HG02981 (cell line): ENCODE data around the gene OAF.
A peak's percentile ranks its signal among the peaks of the same experiment; 100 is the strongest.
"Not testable (repeated sequence)": the region's sequence is repeated elsewhere in the genome, so short reads cannot be mapped to it uniquely, and the experiment has no call there.

Source experiments
- ATAC-seq: cut with Tn5 transposase; IDR thresholded peaks from one replicate; pipeline ENCODE4 v1.9.1; 2021; ENCODE audit warnings: mild to moderate bottlenecking, moderate library complexity; ENCODE audit not compliant: unreplicated experiment

The OAF gene

GRCh38 chr11:120238968-120239620 lies 28.3 kb downstream of the OAF start:
- ATAC-seq: no peak

- no peak for ATAC-seq
These were observed 29.1 kb downstream of the OAF start, which contains the start of gene POU2F3 for GRCh38 chr11:120239713-120240640. Gene POU2F3, plus strand, starts transcription at chr11:120240140. Its CDS starts 204 bp downstream, at chr11:120240344.

DNA sequence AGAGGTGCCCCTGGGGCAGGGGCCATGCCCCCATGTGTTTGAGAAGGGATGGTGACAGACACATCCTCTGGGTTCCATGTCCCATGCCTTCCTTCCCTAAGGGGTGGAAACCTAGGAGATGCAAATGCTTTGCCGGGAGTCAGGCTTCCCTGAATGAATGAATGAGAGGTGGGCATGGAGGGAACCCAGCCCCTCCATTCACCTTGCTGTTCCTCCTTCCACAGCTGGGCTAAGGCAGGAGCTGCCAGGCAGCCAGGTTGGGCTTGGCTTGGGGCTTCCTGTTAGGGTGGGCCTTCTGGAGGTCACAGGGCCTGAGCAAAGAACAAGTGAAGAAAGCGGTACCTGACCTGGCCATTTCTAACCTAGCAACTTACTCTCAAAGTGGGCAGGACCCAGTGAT lies 30.0 kb downstream of the OAF start:
- ATAC-seq: no peak

DNA sequence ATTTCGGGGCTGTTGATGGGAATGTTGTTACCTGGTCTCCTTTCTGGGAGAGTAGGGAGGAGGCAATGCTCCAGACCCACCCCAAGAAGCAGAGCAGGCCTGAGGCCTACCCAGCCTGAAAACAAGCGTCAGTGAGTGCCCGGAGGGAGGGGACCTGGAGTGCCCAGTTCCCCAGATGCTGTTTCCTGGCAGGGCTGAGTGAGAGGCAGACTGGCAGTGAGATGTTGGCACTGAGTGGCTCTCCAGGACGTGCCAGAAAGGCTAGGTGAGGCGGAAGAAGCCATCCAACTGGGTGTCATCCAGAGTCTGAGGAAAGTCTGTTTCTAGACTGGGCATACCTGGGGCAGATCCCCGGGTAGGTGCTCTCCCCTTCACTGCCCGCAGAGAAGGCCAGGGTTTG lies 30.4 kb downstream of the OAF start:
- no peak for ATAC-seq

- ATAC-seq: no peak
These were observed 32.4 kb downstream of the OAF start for GRCh38 chr11:120243221-120243620.

DNA sequence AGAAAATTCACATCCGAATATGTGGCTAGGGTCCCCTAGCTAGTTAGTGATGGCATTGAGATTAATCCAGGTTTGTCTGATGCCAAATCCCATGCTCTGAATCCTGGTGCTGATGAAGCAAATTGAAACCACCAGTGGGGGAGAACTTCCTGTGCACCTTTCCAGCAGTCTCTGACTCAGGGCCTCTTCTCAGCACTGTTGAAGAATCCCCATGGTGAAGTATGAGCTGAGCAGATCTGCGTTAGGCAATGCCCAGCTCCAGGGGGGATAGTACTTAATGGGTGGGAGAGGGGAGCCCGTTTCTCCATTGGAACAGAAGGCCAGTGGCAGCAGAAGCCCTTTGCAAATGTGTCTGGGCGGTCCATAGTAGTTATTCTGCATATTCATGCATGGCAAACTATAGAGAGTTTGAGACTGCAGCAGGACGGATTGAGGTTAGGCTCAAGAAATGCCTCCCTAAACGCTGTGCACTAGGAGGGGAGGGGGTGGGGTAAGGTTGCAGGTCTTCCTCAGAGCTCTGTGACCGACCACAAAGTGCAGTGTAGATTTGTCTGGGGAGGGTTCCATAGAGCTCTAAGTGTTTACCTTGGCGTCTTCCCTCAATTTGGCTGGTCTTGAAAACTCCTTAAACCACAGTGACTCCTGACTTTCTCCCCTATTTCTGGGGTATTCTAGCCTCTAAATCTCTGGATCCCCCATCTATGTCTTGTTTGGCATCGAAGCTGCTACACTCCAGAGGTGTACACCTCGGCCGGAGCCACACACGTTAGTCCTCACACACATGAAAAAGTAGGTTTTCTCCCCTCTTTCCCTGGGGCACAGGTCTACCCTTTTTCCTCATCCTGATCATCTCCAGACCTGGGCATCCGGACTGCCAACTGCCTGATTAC lies 33.9 kb downstream of the OAF start:
- no peak for ATAC-seq

- no peak for ATAC-seq
These were observed 34.6 kb downstream of the OAF start for GRCh38 chr11:120245434-120245833.

DNA sequence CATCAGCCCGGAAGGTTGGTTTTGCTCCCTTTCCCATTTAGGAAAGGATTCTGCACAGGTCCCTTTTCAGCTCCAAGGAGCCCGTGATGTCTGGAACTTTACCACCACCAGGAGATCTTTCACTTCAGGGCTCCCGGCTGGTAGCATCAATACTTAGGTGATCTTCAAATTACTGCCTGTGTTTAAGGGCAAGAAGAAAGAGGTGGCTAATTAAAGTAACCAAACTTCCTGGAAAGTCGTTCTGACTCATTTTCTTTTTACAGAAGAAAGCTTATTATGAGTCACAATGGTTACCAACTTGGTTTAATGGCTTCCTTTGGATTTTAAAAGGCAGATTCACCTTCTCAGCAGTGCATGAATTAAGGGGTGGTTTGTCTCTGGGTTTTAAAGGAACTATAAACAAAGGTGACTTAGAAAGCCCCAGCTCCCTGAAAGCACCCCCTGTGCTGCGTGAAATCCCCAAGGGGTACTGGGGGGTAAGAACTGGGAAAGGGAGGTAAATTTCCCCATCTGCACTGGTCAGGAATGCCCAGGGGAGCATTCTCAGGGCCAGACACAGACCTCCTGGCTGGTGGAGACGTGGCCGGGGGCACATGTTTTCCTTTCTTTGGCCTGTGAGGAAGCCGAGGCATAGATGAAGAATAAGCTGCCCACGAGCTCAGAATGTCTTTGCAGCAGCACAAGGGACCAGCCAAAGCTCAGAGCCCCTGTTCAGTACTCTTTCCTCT lies 37.9 kb downstream of the OAF start:
- ATAC-seq: peak; percentile 57

- ATAC-seq: no peak
These were observed 38.7 kb downstream of the OAF start for GRCh38 chr11:120249279-120250262.

- ATAC-seq: not testable (repeated sequence)
These were observed 42.5 kb downstream of the OAF start for GRCh38 chr11:120253377-120253776.

DNA sequence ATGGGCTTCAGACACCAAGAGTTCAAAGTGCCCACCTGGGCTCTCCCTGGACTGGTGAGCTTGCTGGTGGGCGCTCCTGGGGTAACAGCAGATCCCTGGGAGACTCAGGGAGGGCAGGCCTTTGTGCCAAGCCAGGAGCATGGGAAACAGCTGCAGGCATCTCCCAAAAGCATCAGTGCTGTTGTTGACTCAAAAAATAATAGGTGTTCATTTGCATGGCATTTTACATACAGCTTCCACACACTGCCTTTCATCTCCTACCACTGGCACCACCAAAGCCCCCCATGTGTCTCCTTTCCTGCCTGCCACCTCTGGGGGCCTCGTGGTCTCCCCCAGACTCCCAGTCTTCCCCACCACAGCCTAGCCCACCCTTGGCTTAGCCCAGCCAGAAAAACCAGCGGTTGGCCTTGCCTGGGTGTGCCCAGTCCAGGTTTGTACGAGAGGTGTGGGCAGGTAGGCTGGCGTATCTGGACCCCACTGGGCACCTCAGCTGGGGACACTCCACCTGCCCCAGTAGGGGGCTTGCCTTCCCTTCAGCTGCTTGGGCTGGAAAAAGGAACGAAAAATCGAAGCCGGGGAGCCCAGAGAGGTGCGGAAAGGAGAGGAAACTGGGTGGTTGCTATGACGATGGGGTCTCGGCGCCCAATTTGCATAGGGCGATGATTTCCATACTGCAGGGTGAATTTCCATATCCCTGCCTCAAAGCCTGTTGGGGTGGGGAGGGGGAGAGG lies 44.1 kb downstream of the OAF start:
- ATAC-seq: no peak

GRCh38 chr11:120255519-120255866 lies 44.7 kb downstream of the OAF start:
- no peak for ATAC-seq

GRCh38 chr11:120256178-120256577 lies 45.3 kb downstream of the OAF start:
- no peak for ATAC-seq

DNA sequence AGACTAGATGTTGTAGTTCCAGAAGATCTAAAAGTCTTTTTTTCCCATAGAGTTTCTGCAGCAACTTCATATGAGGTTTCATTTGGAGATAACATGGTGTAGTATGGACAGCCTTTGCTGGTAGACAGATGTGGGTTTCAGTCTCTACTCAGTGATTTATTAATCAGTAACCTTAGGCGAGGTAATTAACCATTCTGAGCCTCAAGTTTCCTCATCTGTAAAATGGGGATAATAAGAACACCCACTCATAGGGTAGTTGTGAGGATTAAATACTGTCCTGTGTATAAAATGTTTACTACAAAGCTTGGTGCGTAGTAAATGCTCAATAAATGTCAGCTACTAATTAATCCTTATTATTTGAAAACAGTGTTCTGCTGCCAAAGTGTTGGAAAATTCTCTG lies 45.9 kb downstream of the OAF start:
- no peak for ATAC-seq

DNA sequence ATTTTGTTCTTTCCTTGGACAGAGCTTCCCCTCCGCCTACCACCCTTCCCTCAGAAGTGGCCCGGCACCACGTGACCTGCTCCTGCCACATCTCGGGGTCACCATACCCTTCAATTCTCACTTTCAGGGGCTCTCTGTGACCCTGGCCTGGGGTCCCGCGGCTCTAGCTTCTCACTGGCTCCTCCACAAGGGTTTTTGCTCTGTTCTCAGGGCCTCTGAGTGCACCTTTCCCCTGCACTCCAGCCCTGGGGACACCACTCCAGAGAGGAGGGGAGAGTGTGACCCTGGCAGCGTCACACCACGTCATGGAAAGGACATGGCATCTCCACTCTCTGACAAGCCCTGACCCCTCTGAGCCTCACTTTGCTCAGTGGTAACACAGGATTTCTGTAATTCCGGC lies 46.5 kb downstream of the OAF start:
- no peak for ATAC-seq

- no peak for ATAC-seq
These were observed 47.8 kb downstream of the OAF start for GRCh38 chr11:120258661-120259060.

DNA sequence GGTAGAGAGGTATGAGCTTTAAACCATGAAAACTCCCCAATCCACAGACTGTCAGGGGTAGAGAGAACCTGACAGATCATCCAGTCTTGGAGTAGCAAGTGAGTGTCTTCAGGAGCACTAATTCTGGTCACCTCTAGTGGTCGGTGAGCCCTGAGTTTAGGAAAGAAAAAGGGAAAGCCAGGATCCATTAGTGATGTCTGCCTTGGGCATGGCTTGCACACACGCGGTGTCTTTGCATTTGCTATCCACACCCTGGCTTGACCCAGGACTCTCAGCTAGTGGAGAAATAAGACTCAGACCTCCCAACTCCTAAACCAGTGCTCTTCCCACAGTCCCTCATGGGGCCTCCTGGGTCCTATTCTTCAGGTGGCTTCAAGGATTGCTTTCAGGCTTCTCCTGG lies 48.4 kb downstream of the OAF start:
- no peak for ATAC-seq

GRCh38 chr11:120259988-120260565 lies 49.2 kb downstream of the OAF start:
- no peak for ATAC-seq
